AG04449 (cell line): ENCODE measurements around the gene CSGALNACT2.

ENCODE experiments used
- CTCF ChIA-PET: fragments of 350-600 bp; formaldehyde crosslinking; extraction: SDS; loops from one replicate; lab custom pipeline; 2021; ENCODE audit warnings: antibody characterized with exemption; lab: Yijun Ruan, JAX
- POLR2A ChIA-PET: fragments of 400-600, 350-600 bp; formaldehyde crosslinking; extraction: SDS; loops from one replicate; lab custom pipeline; 2020; ENCODE audit warnings: antibody characterized with exemption, inconsistent platforms; lab: Yijun Ruan, JAX
- DNase-seq: peaks from one replicate; pipeline ENCODE4 v3.0.0-alpha.2; 2010; ENCODE audit warnings: low read depth, low spot score
- H3K4me3 ChIP-seq: 2 replicates; pipeline ENCODE4 v1.5.1; 2011; ENCODE audit warnings: low read depth, mild to moderate bottlenecking, control low read depth, low read length
- CTCF ChIP-seq: IDR thresholded peaks from one replicate; pipeline ENCODE4 v1.5.1; 2011; ENCODE audit warnings: mild to moderate bottlenecking, moderate library complexity, low read length, control low read depth, inconsistent platforms; ENCODE audit not compliant: insufficient read depth; ENCODE audit errors: missing control alignments

The CSGALNACT2 gene

GRCh38 chr10:43162604-43163003 is 24.4 kb downstream of the CSGALNACT2 start:
- CTCF ChIA-PET, result interaction anchor here (1.5 kb wide), 1 partner anchor 8 kb away, joined by 5 read pairs; no protein-coding TSS in a partner anchor
- TF ChIP-seq CTCF, result no peak
- DNase-seq, result no peak
- POLR2A ChIA-PET, result no interaction called here
- no peak overlapping the region for H3K4me3 ChIP-seq

- TF ChIP-seq CTCF, result no peak
- no peak overlapping the region for H3K4me3 ChIP-seq
- ChIA-PET POLR2A (no interaction called here), CTCF (no interaction called here)
- DNase-seq, result no peak
These were observed 28.1 kb downstream of the CSGALNACT2 start for GRCh38 chr10:43166207-43166879.

GRCh38 chr10:43166880-43167497 is 28.7 kb downstream of the CSGALNACT2 start:
- TF ChIP-seq CTCF, result no peak
- ChIA-PET POLR2A (no interaction called here), CTCF (no interaction called here)
- H3K4me3 ChIP-seq, result no peak overlapping the region
- no peak for DNase-seq

GRCh38 chr10:43167498-43167889 is 29.2 kb downstream of the CSGALNACT2 start:
- DNase-seq, result no peak
- ChIA-PET CTCF (no interaction called here), POLR2A (no interaction called here)
- no peak overlapping the region for H3K4me3 ChIP-seq
- TF ChIP-seq CTCF, result no peak

- ChIA-PET CTCF (interaction anchor here (1.3 to 1.7 kb wide), 4 partner anchors 8 to 177 kb away, joined by 3 to 5 read pairs (median 4); no protein-coding TSS in a partner anchor), POLR2A (no interaction called here)
- no peak for TF ChIP-seq CTCF
- no peak for DNase-seq
- no peak overlapping the region for H3K4me3 ChIP-seq
These were observed 32.2 kb downstream of the CSGALNACT2 start for GRCh38 chr10:43170491-43170890.

- no peak for TF ChIP-seq CTCF
- ChIA-PET POLR2A (interaction anchor here (1.4 kb wide), 1 partner anchor 35 kb away, joined by 3 read pairs; the partner anchor contains the start of gene CSGALNACT2), CTCF (interaction anchor here (1.2 to 1.6 kb wide), 4 partner anchors 8 to 33 kb away, joined by 3 to 7 read pairs (median 4); no protein-coding TSS in a partner anchor)
- DNase-seq, result no peak
- no peak overlapping the region for H3K4me3 ChIP-seq
These were observed 34.4 kb downstream of the CSGALNACT2 start for GRCh38 chr10:43172645-43173044.
